Muscle of leg (tissue), 11 donors: ENCODE results near the gene PYY. TPM values are rescaled to one million over a fixed set of nuclear protein-coding genes. Genes with fewer than 3 reads are reported as not detected.

Experiments used
- DNase-seq: peaks from one replicate; pipeline ENCODE4 v3.0.0; 2013
- H3K27ac ChIP-seq: one replicate; pipeline ENCODE4 v1.5.1; 2013; ENCODE audit warnings: mild to moderate bottlenecking, low read length, control low read depth
- H3K27me3 ChIP-seq: one replicate; pipeline ENCODE4 v1.6.1; 2013; ENCODE audit warnings: low read length; ENCODE audit not compliant: control insufficient read depth, insufficient read depth
- H3K36me3 ChIP-seq: one replicate; pipeline ENCODE4 v1.6.1; 2013; ENCODE audit warnings: low read length; ENCODE audit not compliant: control insufficient read depth, insufficient read depth
- H3K4me1 ChIP-seq: one replicate; pipeline ENCODE4 v1.6.1; 2013; ENCODE audit warnings: low read length; ENCODE audit not compliant: control insufficient read depth, insufficient read depth
- H3K4me3 ChIP-seq: one replicate; pipeline ENCODE4 v1.5.1; 2013; ENCODE audit warnings: low read length, control low read depth
- H3K9me3 ChIP-seq: replicated peaks from 2 replicates; pipeline ENCODE4 v1.6.1; 2013; ENCODE audit warnings: low read depth, low read length; ENCODE audit not compliant: control insufficient read depth
- WGBS: methylation state at CpG from one replicate; pipeline ENCODE4 v1.1.5; 2013; ENCODE audit warnings: missing lambda C conversion rate; ENCODE audit not compliant: insufficient coverage; 5-methylcytosine and 5-hydroxymethylcytosine counted together
- polyA plus RNA-seq, 8 donors: library from polyadenylated mRNA; unstranded; fragments of 120-200 nt; gene quantifications; one replicate each; pipeline versions ENCODE4 v1.2.1 to v1.2.3, GENCODE V29; 2013; ENCODE audit warnings: inconsistent platforms in 1 of 8, low replicate concordance in 1 of 8; ENCODE audit not compliant: insufficient read length in 8 of 8, insufficient read depth in 1 of 8
- total RNA-seq: library from RNA; stranded (reverse); fragments of 120-200 nt; gene quantifications from one replicate; pipeline ENCODE4 v1.2.4, GENCODE V29; 2013

The PYY gene
- total and polyA plus RNA-seq, 9 donors, result 0.17 to 0.80 TPM; not detected in 7

DNA sequence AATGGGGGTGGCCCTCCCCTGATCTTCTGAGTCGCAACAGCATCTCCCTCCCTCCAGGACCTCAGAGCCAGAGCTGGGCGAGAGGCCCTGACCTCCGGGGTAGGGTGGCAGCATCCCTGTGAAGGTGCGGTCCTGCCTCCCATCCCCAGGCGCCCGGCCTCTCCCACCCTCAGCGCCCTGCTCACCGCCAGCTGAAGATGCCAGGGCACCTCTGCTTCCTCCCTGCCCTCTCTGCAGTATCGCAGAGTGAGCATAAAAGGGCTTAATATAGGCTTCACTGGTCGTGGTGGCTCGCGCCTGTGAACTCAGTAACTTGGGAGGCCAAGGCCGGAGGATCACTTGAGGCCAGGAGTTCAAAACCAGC, 35.7 kb downstream of the PYY start:
- Histone ChIP-seq H3K4me3 (peak overlapping the region; percentile 30), H3K27me3 (peaks cover 38% of the 10 kb centered on the region), H3K27ac (no peak overlapping the region), H3K9me3 (no peaks in the 10 kb centered on the region), H3K4me1 (peaks cover 4% of the 10 kb centered on the region), H3K36me3 (no peaks in the 10 kb centered on the region)
- DNase-seq, result no peak
- 63% methylated on average over 11 of the region's 13 CpGs for WGBS

DNA sequence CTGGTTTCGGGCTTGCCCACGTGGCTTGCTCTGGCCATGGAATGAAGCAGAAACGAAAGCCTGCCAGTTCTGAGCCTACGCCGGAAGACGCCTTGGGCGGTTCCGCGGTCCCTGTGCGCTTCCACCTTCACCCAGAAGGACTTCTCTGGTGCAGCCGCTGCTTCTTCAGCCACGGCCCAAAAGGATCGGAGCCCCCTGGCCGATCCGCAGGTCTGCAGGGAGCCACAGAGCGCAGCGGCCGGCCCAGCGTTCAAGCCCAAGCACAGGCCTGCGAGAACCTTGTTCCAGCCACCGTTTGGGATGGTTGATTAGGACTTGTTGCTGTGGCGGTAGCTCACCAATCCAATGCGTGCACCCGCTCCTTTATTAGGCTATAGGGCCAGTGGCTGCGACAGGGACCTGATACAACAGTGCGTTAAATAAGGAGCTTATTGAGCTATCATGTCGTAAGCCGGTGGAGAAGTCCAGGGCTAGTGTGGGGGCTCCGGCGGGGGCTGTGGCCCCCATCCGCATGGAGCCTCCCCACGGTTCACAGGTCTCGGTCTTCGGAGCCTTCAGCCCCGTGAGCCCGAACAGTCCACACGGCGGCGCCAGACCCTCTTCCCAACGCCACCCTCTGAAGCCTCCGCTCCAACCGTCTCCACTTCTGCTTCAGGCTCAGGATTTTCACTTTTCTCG, 36.3 kb downstream of the PYY start:
- no peaks in the 10 kb centered on the region for H3K9me3 ChIP-seq
- no peaks in the 10 kb centered on the region for H3K36me3 ChIP-seq
- H3K4me3 ChIP-seq, result peak overlapping the region; percentile 30
- no peak for DNase-seq
- peaks cover 38% of the 10 kb centered on the region for H3K27me3 ChIP-seq
- WGBS, result 12% methylated on average over 43 of the region's 43 CpGs
- peaks cover 4% of the 10 kb centered on the region for H3K4me1 ChIP-seq
- no peak overlapping the region for H3K27ac ChIP-seq

DNA sequence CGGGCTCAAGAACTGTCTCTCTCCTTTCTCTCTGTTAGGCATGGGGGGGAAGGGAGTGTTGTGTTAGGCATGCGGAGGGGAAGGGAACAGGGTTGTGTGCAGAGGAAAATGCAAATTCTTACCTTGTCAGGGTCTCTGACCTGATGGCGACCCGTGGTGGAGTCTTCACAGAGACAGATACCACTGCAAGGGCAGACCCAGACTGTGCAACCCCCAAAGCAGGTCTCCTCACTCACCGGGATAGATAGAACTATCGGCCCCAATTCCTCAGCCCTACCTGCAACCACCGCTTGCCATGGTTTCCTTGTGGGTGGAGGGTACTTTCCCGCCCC, 36.8 kb downstream of the PYY start:
- Histone ChIP-seq H3K27ac (no peak overlapping the region), H3K4me3 (no peak overlapping the region), H3K36me3 (no peaks in the 10 kb centered on the region), H3K4me1 (peaks cover 4% of the 10 kb centered on the region), H3K9me3 (no peaks in the 10 kb centered on the region), H3K27me3 (peaks cover 42% of the 10 kb centered on the region)
- no peak for DNase-seq
- WGBS, result 44% methylated on average over 3 of the region's 8 CpGs

DNA sequence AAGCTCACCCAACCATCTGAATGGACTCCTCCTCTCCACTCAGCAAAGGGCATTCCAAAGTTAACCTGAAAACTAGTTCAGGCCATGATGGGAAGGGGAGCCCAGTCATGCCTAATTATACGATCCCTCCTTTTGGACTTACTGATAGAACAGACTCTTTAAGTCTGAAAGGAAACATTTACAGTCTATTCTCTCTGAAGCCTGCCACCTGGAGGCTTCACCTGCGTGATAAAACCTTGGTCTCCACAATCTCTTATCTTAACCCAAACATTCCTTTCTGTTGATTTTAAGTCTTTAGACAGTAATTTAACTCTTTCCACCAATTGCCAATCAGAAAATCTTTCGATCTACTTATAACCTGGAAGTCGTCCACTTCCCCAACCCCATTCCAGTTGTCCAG, 37.4 kb downstream of the PYY start:
- H3K4me1 ChIP-seq, result peaks cover 4% of the 10 kb centered on the region
- peaks cover 44% of the 10 kb centered on the region for H3K27me3 ChIP-seq
- 98% methylated on average over 4 of the region's 4 CpGs for WGBS
- no peak overlapping the region for H3K27ac ChIP-seq
- no peak overlapping the region for H3K4me3 ChIP-seq
- H3K9me3 ChIP-seq, result no peaks in the 10 kb centered on the region
- H3K36me3 ChIP-seq, result no peaks in the 10 kb centered on the region
- DNase-seq, result no peak

DNA sequence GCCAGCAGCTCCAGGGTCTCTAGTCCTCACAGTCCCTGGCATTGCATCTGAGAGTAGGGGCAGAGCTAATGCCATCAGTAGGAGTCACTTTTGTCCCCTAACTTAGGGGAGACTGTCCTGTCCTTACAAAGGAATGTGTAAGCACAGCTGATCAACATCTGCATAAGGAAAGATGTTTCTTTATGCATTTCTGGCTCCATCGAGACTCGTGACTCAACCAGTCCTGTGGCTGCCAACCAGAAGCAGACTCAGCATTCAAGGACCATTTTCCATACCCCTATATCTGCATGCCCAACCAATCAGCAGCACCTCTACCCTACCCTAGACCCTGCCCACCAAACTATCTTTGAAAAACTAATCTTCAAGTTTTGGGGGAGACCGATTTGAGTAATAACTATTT, 38.2 kb downstream of the PYY start:
- no peak overlapping the region for H3K4me3 ChIP-seq
- peaks cover 40% of the 10 kb centered on the region for H3K27me3 ChIP-seq
- no peak for DNase-seq
- H3K4me1 ChIP-seq, result peaks cover 4% of the 10 kb centered on the region
- H3K27ac ChIP-seq, result no peak overlapping the region
- WGBS, result 36% methylated on average over 2 of the region's 3 CpGs
- no peaks in the 10 kb centered on the region for H3K9me3 ChIP-seq
- no peaks in the 10 kb centered on the region for H3K36me3 ChIP-seq

DNA sequence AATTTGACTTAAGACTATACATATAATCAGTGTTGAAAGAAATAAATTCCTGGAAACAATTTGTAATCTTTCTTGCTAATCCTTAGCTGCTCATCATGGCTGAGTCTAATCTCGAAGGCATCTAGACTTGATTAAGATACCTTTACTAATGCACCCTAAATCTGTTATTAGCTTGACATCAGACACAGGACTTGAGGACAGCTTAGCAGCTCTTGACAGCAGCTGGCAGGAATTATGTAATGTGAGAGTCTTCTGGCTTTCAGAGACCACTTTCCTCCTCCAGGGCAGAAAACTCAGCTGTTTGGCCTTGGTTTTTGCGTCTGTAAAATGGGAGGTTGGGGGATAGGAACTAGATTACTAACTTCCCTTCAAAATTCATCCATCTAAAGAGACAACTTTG, 39.3 kb downstream of the PYY start:
- no CpG with 5 or more reads among the region's 2 CpGs for WGBS
- H3K36me3 ChIP-seq, result no peaks in the 10 kb centered on the region
- no peak overlapping the region for H3K4me3 ChIP-seq
- peaks cover 4% of the 10 kb centered on the region for H3K4me1 ChIP-seq
- peaks cover 43% of the 10 kb centered on the region for H3K27me3 ChIP-seq
- no peaks in the 10 kb centered on the region for H3K9me3 ChIP-seq
- no peak for DNase-seq
- no peak overlapping the region for H3K27ac ChIP-seq

DNA sequence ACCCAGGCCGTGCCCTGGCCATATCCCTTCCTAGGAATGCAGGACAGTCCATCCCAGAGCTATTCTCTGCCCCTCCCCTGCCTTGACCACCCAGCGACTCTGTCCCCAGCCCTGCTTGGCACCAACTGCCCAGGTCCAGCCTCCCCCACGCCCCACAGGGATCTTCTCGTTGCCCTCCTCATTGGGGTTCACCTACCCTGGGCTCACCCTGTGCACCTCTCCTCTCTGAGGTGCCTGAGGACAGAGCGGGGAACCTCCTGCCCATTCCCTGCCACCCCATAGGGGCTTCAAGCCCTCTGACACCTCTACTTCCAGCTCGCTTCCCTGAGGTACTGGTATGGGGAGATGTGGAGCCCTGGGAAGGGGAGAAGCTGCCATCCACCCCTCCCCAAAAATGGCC, 40.2 kb downstream of the PYY start:
- WGBS, result 54% methylated on average over 4 of the region's 6 CpGs
- H3K27me3 ChIP-seq, result peaks cover 44% of the 10 kb centered on the region
- peaks cover 5% of the 10 kb centered on the region for H3K4me1 ChIP-seq
- no peak overlapping the region for H3K27ac ChIP-seq
- H3K36me3 ChIP-seq, result no peaks in the 10 kb centered on the region
- no peaks in the 10 kb centered on the region for H3K9me3 ChIP-seq
- H3K4me3 ChIP-seq, result no peak overlapping the region
- no peak for DNase-seq

DNA sequence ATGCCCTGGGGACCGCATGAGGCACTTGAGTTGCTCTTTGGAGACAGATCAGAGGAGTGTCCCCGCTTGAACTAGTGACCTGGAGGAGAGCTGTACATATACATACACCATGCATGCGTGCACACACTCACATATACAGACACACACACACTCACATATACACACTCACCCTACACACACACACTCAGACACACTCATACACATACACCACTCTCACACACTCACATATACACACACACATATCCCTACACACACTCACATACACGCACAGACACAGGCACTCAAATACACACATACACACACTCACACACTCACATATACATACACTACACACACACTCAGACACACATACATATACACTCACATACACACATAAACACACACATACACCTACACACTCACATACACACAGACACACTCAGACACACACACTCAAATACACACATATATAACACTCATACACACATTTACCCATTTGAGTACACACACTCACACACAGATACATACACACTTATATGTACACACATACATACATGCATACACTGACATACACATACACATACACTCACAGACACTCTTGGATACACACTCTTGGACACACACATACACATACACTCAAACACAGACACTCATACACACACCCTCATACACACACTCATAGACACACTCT, 41.0 kb downstream of the PYY start:
- H3K9me3 ChIP-seq, result no peaks in the 10 kb centered on the region
- 94% methylated on average over 1 of the region's 4 CpGs for WGBS

DNA sequence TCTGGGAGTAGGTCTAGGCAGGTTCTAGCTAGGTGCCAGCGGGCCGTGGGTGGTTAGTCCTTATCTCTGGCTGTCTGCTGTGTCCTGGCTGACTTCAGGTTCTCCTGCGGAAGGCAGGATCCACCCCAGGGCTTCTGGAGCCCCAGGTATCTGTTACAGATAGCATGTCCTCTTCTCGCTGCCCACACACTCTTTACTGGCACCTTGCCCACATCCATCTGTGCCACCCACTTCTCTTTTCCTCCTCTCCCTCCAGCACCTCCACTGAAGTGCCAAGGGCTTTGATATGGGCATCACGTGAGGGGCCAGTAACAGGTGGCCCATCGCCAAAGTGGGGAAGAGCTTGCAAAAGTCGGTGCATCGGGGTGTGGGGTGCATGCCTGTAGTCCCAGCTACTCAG, 41.8 kb downstream of the PYY start:
- Histone ChIP-seq H3K27ac (no peak overlapping the region), H3K27me3 (peaks cover 43% of the 10 kb centered on the region), H3K9me3 (no peaks in the 10 kb centered on the region), H3K4me3 (no peak overlapping the region), H3K36me3 (no peaks in the 10 kb centered on the region), H3K4me1 (peaks cover 18% of the 10 kb centered on the region)
- DNase-seq, result no peak
- WGBS, result 60% methylated on average over 4 of the region's 8 CpGs

More for the DNA sequence above, 41.0 kb downstream of the PYY start:
- Histone ChIP-seq H3K27ac (no peak overlapping the region), H3K27me3 (peaks cover 43% of the 10 kb centered on the region), H3K36me3 (no peaks in the 10 kb centered on the region), H3K4me1 (peaks cover 9% of the 10 kb centered on the region), H3K4me3 (no peak overlapping the region)
- DNase-seq, result no peak

DNA sequence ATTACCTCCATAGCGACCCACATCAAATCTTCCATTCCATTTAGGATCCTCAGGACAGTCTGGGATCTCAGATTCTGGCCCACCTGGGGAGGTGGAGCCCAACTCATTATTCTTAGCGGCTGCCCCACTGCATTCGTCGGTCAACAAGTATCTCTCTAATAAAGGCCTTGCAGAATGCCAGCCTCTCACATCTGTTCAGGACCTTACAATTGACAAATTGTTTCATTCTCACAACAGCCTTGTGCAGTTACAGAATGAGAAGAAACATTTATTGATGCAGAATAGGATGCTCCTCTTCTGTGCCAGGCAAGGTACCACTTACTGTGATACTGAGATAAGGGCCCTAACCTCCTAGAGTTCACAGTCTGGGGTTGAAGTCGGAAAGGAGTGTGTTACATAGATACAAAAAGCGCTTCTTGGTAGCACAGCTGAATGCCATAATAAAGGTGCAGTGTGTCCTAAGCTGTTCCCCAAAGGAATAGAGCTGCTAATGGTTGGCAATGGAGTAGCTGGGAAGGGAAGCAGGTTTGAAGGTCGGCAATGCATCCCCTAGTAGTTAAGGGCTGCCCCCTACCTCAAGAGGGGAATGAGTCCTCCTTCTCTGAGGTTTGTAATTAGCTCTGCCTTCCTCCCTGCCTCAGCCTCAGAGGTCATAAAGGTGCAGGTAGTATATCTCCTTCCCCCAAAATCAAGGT, 44.1 kb downstream of the PYY start:
- peaks cover 55% of the 10 kb centered on the region for H3K27me3 ChIP-seq
- no peaks in the 10 kb centered on the region for H3K36me3 ChIP-seq
- WGBS, result 66% methylated on average over 3 of the region's 7 CpGs
- peaks cover 35% of the 10 kb centered on the region for H3K4me1 ChIP-seq
- no peak for DNase-seq
- no peak overlapping the region for H3K27ac ChIP-seq
- no peak overlapping the region for H3K4me3 ChIP-seq
- H3K9me3 ChIP-seq, result no peaks in the 10 kb centered on the region
